Right lobe of liver (tissue), 4 donors: ENCODE data around the gene NT5E.

Experiments used
- CTCF ChIP-seq, 4 donors: fragments of 200-600 bp in 3 of 4; fragments of 450-650 bp in 1 of 4; IDR thresholded peaks; one replicate each; pipeline versions ENCODE4 v1.5.1 to v1.8.0; 2016 to 2022; ENCODE audit warnings: antibody characterized with exemption in 4 of 4, mild to moderate bottlenecking in 2 of 4
- POLR2A ChIP-seq: fragments of 450-650 bp; IDR thresholded peaks from one replicate; pipeline ENCODE4 v1.6.1; 2017; ENCODE audit warnings: antibody characterized with exemption, mild to moderate bottlenecking
- donor health status: DM: no; HTN: no; CAD: no.
- donor health status: DM: no; HTN: no; CAD: no.
- donor health status: DM: no; HTN: yes; CAD: no.

GRCh38 chr6:85458184-85458583 lies 8.3 kb downstream of the NT5E start:
- TF ChIP-seq CTCF (IDR thresholded peaks at IDR 0.05) (no peak), POLR2A (no peak)
